TTC549 (cell line): ENCODE measurements around the gene DNAH17.

Experiments used
- FAIRE-seq: peaks from 2 replicates; lab custom pipeline; 2012; peaks lifted over from hg19 to GRCh38; lab: Jason Lieb, UNC

The DNAH17 gene

DNA sequence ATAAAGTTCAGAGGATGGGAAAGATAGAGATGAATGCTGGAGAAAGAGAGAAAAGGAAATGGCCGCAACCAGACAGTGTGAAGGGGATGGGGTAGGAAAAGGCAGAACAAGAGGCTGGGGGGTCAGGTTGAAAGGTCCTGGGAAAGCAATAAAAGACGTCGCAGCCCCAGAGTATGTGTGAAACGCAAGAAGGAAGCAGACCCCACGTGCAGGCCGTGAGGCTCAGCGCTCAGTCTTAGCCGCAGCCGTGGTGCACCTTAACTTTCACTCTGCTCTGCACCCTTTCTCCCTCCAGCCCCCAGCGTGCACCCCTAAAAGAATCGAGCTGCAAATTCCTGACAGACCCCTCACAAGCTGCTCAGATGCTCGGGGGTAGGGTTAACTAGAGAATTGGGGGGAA, 1.9 kb downstream of the DNAH17 start:
- no peak for FAIRE-seq

DNA sequence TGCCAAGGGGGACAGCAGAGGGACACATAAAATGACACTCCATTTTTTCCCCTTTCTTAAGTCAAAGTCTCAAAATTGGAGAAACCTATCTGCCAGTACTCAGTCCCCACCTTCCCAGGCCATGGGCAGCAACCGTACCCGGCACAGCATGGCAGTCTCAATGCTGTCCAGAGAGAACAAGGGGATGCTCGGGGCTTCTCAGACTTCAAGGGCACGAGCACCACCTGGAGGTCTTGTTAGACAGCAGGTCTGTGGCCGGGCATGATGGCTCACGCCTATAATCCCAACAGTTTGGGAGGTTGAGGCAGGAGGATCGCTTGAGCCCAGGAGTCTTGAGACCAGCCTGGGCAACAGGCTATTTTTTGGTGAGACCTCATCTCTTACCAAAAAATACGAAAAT, 3.2 kb downstream of the DNAH17 start:
- no peak for FAIRE-seq

DNA sequence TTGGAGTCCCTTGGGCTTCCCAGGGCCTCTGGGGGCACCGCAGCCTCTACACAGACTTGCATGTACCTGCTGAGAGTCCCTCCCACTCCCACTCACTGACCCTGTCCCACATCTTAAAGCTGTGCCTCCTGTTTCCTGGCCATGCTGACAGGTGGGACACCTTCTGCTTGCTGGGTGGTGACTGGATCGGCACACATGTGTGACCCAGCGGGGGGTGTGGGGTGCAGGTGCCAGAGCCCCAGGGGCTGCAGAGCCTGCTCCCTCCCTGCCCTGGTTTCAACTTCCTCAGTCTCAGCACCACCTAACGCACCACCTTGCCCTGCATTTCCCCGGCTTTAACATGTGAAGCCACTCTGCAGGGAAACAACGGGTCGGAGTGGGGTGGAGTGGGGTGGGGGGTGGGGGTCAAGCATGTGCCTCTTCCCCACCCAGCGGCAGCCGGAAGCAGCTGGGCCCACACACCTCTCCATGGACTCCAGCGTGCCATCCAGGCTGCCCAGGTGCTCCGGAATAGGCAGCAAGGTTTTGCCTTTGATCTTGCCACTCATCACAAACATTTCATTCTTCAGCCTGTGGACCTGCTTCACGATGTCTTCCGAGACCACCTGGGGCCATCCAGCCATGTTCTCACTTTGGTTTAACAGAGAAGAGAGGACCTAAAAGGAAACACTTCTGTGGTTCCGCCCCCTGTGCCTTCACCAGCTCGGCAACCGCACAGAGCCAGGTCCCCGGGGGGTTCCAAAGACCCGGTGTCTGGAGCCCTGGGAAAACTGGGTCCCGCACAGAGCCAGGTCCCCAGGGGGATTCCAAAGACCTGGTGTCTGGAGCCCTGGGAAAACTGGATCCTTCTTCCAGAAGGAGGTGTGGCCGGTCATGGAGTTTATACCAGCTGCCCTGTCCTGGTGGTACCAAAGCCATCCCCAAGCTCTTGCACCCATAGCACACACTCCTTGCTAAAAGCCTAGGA, 4.7 kb downstream of the DNAH17 start:
- FAIRE-seq = no peak

DNA sequence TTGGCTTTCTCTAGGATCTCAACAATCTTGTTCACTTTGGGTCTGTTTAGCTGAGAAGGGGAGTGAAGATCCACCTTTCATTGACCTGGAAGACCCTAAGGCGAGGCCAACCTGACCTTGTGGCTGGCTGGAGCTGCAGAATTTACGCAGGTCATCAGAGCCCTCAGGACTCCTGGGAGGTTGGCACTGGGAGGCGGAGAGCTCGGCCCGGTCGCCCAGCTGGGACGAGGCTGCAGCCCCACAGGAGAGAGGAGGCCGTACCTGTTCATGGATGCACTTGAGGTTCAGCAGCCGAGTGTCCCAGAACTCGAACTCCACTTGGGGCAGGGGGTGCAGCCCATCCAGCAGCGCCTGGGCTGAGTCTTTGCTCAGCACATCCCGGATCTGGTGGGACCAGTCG, 5.9 kb downstream of the DNAH17 start:
- FAIRE-seq = no peak

DNA sequence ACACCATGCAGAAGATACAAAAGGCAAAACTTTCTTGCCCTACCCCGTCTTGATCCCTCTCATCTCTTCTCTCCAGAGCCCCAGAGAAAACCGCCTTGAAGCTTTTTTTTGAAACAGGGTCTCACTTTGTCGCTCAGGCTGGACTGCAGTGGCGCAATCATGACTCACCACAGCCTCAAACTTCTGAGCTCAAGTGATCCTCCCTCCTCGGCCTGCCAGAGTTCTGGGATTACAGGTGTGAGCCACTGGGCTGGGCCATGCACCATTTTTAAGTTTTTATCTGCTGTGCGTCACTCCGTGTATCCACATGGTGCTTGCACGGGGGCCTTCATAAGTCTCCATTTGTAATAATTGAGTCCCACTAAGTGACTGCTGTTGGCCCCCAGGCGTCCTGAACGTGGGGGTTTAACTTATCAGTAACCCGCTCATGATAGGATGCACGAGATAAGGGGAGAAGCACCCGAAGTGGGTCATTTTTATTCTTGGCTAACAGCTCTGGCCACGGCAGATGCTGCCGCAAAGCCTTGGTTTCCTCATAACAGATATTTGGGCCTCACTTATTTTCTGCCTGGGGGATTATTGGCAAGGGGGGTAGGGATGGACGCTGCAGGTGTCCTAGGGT, 8.6 kb downstream of the DNAH17 start:
- FAIRE-seq = no peak

DNA sequence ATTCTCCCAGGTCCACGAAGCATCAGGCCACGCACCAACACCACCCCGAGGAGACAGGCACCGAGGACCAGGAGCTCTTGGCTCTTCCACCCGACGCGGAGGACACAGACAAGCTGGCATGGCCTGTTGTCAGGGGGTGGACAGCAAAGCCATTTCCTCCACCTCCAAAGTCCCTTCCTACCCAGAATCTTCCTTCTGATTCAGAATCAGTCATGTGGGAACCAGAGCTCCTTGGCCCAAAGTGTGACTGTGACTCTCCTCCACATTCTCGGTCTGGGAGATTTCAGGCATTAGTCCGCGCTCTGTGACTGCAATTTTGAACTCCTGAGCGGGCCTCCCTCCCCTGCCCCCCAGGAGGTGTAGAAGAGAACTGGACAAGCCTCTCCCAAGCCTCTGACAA, 9.2 kb downstream of the DNAH17 start:
- no peak for FAIRE-seq

DNA sequence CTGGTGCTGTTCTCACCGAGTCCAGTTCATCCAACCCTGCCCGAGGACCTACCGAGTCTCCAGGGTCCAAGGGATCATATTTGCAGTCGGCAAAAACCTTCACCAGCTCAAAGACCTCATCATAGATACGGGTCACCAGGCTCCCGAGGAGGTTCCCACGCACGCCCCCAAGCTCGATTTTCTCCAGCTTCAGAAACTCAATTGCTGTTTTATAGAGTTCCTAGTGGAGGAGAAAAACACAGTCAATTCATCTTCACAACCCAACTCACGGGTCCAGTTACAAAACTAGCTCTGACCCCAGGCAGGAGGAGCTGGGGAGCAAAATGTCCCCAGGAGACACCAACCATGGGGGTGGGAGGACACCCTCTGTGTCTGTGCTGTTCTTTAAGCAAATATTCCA, 10.2 kb downstream of the DNAH17 start:
- FAIRE-seq = no peak

DNA sequence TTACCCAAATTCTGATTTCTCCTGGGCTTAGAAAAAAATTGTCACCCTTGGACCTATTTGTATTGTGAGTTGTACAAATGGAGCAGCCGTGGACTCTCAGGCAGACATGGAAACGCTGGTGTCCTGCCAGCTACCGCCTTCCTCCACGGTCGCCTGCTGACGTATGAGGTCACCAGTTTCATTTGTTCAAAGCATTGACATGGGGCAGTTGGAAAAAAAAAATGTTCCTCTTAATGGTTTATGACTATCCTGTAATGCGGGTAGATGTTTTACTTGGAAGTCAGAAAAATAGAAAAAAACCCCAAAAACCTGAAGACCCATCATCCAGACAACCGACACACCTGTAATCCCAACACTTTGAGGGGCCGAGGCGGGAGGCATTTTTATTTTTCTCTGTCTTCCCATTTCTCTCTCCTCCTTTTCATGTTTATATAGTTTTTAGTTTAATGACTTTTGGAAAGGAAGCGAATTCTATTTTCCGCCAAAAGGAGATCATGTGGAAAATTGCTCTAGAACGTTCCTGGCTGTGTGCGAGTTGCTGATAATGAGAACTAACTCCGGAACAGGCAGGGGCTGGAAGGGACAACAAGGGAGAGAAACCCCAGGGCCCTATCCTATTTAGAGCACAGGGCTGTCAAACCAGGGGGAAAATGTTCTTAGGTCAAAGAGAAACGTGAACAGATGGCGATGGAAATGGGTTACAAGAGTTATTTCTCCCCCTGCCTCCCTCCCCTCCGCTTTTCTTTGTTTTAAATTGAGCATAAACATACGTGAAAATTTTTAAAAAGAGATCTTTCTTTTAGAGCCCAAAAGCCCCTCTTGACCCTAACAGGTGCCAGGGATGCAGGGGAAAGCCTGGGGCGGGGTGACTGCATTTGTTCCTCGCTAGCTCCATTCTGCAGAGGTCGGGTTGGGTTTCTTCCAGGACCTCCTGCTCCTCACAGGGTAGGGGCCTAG, 13.7 kb downstream of the DNAH17 start:
- no peak for FAIRE-seq

DNA sequence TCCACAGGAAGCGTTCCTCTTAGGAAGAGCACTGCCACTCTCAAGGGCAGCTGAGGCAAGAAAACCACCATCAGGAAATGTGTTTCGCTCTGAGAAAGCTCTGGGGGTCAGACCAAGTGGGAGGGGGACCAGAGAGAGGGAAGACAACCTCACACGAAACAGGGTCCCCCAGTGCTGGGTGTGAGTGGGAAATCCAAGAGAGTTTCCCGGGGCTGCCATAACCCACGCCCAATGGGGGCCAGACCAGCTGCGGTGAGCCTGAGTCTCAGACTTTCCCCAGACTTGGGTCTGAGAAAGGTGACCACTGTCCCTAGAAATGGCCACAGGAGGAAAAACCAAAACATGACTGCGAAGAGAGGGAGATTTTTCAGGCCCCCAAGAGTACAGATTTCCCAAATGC, 14.5 kb downstream of the DNAH17 start:
- no peak for FAIRE-seq

DNA sequence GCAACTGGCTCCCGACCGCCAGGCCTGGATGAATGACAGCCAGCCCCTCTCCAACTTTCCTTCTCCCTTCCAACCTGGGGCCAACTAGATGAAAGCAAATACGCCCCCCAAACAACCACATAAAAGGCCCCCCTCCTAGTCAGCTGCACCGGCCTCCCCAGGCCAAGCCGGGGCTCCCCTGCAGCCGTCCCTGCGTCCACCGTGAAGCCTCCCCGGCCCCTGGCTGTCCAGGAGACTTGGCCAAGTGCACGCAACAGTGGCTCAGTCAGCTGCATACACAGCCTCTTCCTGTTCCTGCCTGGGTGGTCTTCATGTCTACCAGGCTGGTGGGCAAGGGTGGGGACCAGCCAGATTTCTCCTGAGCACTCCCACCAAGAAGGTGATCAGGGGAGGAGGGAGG, 16.0 kb downstream of the DNAH17 start:
- no peak for FAIRE-seq

DNA sequence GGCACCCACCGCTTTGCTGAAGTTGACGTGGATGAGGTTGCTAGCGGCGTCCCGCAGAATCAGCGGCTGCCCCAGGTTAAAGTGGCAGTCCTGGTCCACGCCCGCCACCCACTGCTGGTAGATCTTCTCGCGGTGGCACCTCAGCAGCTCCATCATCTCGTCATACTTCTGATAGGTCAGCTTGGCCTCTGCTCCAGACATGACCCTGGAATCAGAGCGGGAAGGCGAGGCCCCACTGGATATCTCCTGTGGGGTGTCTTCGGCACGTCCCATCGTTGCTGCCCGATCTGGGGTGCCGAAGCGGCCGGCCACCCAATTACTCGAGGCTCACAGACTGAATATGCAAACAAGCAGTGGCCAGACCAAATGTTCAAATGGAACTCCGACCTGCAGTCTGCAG, 16.5 kb downstream of the DNAH17 start:
- FAIRE-seq = no peak

DNA sequence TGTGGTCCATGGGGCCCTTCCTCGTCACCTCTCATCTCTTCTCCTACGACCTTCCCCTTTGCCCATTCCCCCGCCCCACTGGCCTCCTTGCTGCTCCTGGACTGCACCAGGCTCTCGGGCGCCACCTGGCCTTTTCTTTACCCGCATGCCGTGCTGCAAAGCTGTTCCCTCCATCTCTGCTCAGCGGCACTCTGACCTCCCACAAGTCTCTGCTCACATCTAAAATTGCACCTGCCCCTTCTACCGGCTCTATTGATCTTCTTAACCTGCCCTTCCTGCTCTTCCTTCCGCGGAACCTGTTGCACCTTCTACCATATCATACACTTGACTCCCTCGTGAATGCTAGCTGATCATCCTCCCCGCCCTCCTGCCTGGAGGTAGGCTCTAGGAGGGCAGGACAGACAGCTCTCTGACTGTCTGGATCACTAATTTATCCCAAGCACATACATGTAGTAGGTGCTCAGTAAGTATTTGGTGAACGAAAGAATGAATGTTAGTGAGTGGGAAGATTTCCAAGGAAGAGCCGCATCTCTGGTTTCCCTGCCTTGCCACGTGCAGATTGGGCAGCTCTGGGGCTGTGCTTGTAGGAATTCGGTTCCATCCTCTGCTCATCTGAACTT, 17.3 kb downstream of the DNAH17 start:
- no peak for FAIRE-seq

DNA sequence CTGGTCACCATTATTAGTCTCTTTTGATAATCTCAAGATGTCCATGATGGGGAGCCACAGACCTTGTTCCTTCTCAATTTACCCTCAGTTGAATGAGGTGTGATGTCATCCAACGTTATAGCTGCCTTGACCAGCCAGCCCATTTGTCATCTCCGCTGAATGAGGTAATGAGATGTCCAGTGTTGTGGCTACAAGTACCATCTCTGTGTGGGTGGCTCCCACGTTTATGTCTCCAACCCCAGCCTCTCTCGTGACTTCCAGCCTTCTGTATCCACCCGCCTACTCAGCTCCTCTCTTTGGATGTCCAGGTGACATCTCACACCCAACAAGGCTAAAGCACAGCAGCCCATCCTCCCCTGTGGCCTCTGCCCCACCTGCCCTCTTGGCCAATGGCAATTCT, 18.2 kb downstream of the DNAH17 start:
- FAIRE-seq = no peak

DNA sequence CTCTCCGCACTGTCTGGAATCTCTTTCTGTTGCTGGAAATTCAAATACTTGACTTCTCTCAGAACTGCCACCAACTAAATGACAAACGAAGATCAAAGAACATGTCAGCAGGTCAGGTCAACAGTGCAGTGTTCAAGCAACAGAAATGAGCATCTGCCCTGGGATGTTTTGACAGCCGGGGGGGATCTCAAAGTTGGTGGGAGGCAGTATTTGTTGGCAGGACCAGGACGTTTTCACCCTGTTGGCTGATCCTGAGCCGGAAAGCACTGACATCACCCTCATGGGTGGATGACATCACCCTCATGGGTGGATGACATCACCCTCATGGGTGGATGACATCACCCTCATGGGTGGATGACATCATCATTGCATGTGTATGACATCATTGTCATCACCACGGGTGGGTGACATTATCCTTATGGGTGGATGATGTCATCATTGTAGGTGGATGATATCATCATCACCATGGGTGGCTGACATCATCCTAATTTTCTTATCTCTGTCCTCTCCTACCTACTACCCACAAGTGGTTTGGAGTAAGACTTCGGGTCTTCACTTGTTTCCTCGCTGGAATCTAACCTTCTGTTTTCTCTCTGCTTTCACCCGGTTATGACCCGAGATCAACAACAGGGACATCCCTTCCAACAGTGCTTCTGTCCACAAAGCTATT, 18.9 kb downstream of the DNAH17 start:
- FAIRE-seq = no peak

DNA sequence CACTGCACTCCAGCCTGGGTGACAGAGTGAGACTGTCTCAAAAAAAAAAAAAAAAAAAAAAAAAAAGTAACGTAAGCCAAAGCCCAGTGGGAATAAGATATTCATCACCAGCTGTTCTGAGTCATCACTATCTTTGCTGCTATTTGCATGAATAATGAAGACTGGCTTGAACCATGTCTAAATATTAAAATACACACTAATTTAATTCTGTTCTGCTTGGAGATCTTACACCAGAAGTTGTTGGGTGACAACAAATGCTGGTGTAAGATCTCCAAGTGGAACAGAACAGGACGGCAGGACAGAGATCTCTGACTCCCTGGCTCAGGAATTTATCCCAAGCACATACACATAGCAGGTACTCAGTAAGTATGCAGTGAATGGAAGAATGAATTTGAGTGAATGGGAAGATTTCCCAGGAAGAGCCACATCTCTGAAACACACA, 19.6 kb downstream of the DNAH17 start:
- FAIRE-seq = no peak

DNA sequence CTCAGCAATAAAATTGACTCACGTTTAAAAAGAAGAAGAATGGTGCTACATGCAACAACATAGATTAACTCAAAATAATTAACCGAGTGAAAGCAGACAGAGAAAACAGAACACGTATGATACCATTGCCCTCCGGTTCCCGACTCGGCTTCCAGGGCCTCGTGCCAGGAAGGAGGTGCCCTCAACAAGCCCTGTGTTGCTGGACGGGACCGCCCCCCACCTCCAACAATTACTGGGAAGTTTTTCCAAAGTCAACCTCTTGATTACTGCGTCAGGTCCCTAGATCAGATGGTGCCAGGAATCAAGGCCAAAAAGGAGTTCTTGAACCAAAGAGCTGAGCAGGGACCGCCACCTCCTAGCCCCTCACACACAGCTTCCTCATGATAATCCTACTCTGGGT, 20.4 kb downstream of the DNAH17 start:
- FAIRE-seq = no peak

DNA sequence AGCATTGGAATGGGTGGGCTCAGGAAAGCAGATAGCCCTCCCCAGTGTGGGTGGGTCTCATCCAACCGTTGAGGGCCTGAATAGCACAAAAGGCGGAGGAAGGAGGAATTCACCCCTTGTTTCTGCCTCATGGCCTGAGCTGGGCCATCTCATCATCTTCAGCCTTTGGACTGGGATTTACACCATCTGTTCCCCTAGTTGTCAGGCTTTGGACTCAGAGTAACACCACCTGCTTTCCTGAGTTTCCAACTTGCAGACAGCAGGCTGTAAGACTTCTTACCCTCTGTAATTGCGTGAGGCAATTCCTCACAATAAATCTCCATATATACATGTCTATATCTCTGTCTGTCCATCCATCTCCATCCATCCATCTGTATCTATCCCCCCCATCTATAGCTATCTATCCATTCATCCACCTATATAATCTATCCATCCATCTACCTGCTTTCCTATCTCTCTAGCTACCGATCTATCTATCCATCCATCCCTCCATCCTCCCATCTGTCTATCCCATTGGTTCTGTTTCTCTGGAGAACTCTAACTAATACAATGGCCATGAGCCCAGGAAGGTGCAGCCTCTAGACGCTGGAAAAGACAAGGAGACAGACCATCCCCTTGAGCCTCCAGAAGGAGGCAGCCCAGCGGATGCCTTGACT, 21.3 kb downstream of the DNAH17 start:
- no peak for FAIRE-seq

DNA sequence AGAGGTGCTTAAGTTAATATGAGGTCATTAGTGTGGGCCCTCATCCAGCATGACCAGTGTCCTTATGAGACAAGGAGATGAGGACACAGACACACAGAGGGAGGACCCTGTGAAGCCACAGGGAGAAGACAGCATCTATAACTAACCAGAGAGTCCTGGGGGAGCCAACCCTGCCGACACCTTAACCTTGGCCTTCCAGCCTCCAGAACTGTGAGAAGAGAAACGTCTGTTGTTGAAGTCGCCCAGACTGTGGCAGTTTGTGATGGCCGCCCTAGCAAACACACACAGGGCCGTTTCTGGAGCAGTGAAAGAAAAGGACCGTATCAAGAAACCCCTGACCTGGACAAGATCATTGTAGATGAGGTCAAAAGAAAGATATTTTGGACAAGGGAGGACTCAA, 26.7 kb downstream of the DNAH17 start:
- FAIRE-seq = no peak

DNA sequence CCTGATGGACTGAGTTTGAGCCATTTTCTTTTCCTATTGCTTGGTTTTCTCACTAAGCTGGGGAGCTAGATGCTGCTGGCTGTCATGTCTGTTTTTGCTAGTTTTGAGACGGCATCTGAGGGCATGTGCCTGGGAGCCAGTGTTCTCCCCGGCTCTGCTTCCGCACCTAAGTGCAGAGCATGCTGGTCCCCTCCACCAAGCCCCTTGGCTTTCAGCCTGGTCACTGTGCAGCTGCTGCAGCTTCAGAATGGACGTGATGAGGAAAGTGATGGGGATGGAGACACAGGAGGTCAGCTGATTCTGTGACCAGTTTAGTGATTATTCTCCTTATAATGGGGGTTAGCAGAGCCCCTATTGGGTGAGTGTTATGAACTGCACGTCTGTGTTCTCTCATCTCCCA, 28.5 kb downstream of the DNAH17 start:
- FAIRE-seq = no peak

DNA sequence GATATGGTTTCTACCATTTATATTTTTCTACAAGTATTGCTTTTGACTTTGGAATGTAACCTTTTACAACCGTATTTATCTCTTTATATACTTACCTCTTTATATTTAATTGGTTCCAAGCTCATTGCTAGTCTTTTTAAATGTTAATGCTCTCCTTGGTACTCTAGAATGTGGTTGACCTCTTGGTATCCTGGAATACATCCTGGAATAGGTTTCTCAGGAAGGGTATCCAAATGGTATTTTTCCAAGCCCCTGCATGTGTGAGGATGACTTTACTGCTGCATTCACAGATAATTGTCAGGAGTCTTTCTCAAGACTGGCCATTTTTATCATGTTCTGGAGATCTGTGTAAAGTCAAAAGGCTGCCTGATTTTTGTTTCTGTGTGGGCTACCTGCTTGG, 30.2 kb downstream of the DNAH17 start:
- no peak for FAIRE-seq

DNA sequence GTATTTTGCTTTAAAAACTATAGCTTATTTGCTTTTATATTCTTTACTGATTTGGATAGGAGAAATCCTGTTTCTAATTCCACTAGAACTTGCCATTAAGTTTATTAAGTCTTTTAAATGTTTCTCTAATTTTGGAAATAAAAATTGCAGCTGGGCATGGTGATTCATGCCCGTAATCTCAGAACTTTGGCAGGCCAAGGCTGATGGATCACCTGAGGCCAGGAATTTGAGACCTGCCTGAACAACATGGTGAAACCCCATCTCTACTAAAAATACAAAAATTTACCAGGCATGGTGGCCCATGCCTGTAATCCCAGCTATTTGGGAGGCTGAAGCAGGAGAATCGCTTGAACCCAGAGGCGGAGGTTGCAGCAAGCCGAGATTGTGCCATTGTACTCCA, 30.7 kb downstream of the DNAH17 start:
- FAIRE-seq = no peak
